Measurements from ENCODE around the gene PDGFC.

GRCh38 chr4:156956359-156956758, 15.2 kb downstream of the PDGFC start:
- no peak for TF ChIP-seq CTCF (conservative IDR thresholded peaks at IDR 0.05)
- TF ChIP-seq EZH2 (IDR thresholded peaks at IDR 0.05; ENCODE audit: low read depth): no peak

Data from PC-9 (cell line).